GM21367 (cell line): ENCODE results near the gene COL15A1.

Experiments used
- ATAC-seq: cut with Tn5 transposase; IDR thresholded peaks from one replicate; pipeline ENCODE4 v1.9.1; 2021; ENCODE audit not compliant: unreplicated experiment

Gene COL15A1

DNA sequence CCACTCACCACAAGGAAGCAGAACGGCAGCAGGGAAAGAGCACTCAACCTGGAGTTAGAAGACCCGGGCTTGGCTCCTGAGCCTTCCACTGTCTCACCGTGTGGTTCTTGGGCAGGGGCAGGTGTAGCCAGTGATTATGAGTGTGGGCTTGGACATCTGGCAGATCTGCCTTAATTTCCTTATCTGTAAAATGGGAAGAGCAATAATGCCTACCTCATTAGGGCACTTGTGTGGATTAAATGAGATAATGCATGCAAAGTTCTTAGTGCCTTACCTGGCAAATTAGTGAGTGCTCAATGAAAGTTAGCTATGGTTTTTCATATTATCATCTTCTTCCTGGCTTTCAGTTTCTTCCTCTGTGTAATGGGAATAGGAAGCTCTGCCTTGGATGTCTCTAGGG is 28.1 kb upstream of the COL15A1 start:
- ATAC-seq = no peak

DNA sequence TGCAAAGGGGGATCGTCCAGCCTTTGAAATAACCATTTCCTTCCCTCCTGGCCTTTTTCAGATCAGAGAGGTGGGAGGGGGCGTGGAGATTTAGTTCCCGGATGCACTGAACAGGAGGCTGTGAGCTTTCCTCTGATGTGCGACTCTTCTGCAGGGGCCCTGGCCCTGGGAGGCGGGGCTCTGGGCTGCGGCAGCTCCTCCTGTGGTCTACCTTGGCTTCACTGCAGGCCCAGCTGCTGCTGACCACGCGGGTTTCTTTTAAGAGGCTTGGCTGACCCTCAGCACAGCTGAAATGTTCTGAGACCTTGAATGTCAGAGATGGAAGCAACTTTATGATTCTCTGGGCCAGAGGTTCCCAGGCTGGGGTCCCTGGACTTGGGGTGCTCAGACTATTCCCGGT is 27.0 kb upstream of the COL15A1 start:
- no peak for ATAC-seq

DNA sequence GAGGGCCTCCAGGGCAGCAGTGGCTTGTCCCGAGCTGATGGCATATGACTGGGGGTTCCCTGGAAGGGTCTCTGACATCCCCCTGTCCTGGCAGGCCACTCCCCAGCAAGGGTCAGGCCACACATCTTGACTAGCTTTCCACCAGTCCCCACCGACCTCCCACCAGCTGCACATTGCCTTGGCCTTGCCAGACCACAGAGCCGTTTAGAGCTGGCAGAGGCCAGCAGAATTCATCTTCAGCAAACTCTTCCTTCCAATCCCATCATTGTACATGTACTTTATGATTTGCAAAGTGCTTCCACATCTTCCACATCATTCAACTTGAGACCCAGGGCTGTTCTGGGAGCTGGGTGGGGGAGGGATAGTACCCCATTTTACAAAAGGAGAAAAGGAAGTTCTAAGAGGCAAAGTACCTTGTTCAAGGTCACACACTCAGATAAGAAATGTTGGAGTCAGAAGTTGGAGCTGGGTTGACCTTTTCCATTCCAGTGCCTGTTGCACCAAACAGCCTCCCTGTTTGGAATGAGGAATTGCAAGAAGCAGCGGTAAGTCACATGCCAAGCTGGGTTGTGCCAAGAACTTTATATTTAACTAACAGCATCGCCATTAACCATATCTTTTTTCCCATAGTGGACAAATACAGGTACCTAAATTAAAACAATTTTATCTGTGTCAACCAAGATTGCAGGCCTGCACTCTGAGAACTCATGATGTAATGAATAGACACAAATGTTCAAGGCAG is 25.8 kb upstream of the COL15A1 start:
- no peak for ATAC-seq

DNA sequence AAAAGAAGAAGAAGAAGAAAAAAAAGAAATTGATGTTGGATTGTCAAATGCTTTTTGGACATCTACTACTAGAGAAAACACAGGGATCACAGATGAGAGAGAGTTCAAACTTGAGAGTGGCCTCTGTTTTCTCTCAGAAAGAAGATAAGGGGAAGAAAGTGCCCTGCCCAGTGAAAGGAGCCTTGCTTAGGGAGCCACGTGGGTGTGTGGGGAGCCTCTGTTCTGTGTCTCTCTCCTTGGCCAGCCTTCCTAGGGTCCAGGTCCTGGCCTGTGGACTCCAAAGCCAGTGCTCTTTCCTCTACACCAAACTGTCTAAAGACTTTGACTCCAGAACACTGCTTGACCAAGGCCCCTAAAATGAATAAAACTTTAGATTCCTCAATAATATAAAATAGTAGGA is 22.0 kb upstream of the COL15A1 start:
- ATAC-seq = no peak

DNA sequence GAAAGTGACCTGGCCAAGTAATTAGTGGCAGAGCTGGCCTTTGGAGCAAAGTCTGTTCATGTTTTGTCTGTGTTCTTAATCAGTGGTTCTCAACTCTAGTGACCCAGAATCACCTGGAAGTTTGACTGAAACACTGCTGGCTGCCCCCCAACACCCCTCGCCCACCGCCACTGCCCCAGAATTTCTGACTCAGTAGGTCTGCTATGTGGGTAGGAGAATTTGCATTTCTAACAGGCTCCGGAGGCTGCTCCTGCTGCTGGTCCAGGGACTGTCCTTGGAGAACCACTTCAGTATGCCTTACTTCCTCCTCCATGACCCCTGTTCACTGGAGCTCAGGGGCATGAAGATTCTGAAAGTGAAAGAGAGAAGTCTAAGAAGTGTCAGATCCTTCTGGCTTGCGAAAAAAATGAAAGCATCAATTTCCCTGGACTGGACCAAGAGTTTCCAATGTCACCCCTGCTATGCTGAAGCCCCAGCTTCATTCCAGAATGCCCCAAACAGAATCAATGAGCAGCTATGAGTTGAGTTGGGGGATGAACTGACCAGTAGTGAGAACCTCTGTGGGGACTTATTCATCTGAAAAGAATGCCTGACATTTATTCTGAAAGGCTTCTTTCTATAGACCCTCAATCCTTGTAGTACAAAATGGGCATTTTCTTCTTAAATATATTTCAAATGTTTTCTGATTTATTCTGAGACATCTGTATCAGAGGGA is 20.8 kb upstream of the COL15A1 start:
- ATAC-seq = no peak

DNA sequence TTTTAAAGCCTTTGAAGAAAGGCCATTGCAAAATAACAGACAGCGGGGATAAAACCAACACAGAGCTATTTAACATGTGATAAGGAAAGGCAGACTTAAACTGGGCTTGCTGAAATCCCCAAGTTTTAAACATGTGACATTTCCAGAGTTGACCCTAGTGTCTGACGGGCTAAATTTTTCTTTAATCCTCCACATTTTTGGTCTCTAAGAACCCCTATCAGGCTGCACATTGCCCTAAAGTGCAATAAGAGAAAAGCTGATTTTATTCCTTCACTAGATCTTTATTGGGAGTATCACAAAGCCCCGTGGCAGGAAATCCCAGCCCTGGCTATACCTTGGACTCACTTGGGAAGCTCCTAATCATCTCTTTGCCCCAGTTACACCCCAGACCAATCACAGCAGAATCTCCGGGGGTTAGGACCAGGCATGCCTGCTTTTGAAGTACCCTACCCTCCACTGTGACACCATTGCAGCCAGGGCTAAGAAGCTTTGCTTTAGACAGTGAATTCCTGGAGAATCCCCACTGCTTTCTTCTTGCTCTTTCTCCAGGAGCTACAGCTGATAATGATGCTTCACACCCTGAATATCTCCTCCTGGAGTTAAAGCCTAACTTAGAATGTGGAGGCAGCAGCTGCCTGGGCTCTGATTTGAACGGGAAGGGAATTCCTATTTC is 20.1 kb upstream of the COL15A1 start:
- no peak for ATAC-seq

DNA sequence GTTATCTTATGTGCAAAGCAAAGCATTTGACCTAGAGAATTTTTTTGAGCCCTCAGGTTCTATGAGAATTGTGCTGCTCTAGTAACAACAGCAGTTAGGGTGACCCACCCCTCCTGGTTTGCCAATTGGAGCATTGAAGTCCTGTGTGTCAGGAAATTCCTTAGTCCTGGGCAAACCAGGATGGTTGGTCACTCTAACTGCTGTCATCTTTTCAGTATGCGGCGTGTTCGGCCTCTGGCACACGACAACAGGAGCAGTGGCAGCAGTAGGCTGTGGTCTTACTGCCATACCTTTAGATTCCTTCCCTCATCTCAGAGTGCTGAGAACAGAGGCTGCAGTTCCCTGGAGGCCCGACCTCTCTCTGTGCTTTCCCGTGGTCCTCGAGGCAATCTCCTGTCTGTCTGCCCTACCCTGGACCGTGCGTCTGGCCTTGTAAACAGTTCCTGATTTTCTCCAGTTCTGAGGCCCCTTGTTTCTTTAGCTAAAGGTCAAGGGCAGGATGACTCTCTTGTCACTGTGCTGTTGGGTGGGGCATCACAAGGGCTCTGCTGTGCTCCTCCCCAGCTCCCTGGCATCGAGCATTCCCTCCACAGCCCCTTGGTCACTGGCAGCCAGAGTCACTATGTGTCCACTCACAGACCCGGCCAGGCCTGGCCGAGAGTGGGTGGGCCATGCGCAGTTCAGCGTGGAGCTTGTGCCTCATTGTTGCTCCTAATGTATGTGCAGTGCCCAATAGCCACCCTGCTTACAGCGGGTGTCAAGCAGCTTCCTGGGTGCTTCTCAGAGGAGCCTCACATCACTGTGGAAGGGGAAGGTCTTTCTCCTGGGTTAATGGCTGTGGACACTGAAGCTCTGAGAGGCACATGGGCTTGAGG is 18.5 kb upstream of the COL15A1 start:
- ATAC-seq = no peak

DNA sequence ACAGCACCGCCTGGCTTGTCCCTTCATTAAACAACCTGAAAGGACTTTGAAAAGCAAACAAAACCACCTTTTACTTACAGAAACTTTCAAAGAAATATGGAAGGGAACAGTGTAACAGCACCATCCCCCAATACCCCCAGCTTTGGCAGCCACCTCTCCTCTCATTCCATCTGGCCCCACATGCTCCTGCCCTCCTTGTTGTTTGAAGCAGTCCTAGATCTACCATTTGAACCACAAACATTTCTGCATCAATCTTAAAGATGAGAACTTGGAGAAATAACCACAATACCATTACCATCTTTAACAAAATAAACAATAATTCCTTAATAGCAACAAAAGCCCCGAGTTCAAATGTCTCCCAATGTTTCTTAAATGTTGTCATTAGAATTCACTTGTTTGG is 17.8 kb upstream of the COL15A1 start:
- ATAC-seq = no peak

DNA sequence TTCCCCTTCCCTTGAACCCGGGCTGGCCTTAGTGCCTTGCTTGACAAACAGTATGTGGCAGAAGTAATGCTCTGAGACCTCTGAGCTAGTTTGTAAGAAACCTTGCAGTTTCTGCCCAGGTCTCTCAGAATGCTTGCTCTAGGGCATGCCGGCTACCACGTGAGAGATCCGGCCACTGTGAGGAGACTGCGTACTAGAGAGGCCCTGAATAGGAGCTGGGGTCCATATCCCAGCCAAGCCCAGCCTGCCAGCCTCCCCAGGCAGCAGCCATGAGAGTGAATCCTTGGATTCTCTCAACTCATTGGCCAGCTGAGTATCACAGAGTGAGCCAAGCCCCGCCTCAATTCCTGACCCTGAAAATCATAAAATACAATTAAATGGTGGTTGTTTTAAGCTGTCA is 16.0 kb upstream of the COL15A1 start:
- no peak for ATAC-seq

DNA sequence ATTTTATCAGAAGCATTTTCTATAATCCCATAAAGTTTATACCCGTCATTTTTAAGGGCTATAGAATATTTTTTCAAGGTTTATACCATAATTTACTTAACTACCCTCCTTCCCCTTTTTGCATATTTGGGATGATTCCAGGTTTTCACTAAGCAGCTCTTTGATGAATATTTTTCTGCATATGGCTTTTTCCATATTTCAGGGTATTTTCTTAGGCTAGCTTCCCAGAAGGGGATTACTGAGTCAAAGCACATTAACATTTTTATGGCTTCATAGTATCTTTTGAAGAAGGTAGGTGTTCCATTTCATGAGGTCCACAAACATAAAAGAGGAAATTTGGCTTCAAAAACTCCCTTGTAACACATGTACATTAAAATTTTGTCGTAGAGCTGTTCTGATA is 14.6 kb upstream of the COL15A1 start:
- no peak for ATAC-seq

DNA sequence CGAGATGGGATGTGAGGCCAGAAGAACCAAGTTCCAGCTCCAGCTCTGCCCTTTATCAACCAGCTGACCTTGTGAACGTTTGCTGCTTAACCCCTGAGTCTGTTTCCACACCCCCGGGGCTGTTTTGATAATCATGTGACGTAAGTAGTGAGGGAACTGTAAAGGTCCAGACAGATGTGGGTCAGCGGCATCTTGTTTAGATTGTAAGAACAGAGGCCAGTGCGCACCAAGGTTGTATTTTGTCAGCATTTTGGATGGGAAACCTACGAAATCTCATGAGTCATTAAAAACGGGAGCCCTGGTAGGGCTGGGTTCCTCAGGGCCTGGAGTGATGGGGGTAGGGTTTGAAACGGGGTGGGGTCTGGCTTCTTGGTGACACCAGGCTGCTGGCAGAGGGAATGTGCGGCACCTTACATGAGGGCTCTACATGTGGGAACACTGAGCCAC is 13.8 kb upstream of the COL15A1 start:
- ATAC-seq = no peak

DNA sequence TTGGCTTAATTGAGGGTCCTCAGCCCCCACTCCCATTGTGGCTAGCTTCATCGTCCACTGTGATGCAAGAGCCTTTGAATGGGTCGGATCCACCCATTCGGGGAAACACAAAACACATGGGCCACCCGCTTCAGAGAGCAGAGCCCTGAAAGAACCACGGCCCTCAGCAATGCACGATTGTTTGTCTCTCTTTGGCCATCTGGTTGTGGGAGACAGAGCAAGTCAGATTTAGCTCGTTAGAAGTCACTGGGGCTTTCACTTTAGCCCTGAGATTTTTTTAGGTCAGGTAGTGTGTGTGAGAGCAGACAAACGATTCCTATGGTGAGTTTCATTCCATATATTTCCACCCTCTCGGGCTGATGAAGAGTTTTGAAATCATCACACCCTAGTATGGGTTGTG is 12.9 kb upstream of the COL15A1 start:
- ATAC-seq = no peak

DNA sequence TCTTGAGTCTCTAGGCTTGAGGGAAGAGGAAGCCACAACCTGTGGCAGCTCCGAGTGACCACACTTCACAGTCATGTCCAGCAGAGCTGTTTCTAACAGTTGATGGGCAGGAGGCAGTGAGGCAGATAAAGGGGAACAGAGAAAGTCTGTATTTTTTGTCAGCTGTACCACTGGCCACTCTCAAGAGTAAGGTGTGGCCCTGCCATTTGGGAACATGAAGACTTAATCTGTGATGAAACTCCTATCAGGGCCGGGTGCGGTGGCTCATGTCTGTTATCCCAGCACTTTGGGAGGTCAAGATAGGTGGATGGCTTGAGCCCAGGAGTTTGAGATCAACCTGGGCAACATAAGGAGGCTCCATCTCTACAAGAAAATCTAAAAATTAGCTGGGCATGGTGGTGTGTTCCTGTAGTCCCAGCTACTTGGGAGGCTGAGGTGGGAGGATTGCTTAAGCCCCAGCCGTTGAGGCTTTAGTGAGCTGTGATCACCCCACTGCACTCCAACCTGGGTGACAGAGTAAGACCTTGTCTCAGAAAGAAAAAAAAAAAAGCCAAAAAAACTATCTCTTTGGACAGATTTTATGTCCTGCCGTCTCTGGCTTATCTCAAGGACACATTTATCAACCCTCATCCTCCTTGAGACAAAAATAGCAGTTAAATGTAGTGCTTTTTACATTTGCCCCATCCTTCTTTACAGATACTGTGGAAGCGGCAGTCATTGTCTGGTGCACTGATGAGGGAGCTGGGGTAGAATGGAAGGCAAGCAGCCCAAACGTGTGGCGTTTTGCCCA is 11.9 kb upstream of the COL15A1 start:
- ATAC-seq = no peak

DNA sequence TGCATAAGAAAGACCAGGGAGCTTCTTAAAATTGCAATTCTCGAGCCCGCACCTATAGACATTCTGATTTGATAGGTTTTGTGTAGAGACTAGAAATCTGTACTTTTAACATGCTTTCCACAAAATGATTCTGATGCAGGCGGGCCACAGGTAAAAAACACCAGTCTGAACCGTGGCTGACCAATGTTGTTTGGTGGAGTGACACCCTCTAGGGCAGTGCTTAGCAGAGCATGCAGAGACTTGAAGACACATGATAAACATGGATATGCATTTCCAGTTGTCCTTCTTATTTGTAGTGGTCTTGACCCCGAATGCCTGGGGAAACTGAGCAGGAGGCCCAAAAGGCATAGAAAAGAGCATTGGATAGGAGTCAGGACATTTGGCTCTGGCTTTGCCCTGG is 10.5 kb upstream of the COL15A1 start:
- ATAC-seq = no peak

DNA sequence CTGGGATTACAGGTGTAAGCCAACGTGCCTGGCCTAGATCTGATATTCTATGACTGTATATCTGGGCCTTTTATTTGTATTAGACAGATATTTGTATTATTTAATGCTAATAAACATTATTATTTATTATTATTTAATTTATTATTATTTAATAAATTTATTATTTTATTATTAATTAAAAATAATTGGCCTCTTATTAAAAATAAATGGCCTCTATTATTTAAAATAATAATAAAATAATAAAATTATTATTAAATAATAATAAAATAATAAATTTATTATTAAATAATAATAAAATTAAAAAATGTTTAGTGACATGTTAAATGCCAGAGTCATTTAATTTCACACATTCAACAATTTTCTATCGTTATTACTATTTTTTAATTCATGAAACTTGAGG is 9.8 kb upstream of the COL15A1 start:
- ATAC-seq = no peak

DNA sequence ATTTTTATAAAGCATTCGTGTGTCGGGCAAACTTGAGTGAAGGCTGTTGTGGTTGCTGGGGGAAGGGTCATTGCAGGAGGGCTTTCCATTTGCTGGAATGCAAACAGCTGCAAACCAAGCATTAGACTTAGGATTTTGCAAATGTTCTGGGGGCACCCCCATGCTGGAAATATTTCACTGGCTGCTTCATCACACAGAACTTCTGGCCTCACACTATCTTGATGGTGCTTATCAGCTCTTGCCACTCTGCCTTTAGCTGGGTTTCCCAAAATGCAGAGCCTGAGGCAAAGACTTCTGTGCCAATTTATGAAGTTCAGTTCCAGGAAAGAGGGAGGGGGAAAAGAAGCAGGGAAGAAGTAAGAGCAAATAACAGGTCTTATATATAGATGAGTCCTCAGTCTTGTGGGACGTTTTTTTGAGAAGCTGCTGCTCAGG is 8.6 kb upstream of the COL15A1 start:
- ATAC-seq = no peak

DNA sequence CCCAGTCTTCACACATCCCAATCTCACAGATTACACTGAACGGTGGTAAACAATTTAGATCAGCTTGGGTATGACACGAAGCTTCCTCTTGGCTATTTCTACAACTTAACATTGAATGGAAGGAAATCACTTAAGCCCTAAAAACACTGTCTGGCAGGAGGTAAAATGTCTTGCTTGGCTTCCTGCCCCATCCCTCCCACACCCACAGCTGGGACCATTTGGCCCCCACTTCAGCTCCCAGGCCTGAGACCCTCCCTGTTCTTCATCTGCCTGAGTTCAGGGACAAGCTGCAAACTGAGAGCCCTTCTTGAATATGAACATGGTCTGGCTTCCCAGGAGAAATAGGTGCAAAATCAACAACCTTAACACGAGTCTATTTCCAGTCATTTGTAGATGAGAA is 3.4 kb upstream of the COL15A1 start:
- no peak for ATAC-seq

DNA sequence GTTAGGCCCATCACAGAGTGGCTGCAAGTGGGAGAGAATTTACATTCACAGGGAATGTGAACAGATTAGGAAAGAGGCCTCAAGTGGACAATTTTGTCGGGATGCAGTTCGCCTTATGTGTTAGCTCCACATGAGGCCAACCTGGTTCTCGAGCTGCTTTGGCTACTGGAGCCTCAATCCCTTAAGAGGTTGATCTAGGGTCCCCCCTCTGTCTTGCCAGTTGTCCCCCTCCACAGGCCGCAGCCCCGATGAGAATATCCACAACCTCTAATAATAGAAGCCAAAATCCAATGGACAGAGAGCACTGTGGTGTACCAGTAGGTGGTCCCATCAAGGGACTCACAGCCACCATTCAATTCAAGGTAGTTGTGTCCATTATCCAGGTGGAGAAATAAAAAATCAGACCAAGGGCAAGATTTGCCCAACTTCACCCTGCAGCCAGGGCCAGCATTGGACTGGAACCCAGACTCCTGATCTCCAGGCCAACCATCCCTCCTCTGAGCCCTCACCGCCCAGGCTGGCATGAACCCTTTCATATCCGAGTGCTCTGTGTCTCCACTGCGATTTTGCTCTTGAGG is 1.7 kb upstream of the COL15A1 start:
- ATAC-seq = no peak

DNA sequence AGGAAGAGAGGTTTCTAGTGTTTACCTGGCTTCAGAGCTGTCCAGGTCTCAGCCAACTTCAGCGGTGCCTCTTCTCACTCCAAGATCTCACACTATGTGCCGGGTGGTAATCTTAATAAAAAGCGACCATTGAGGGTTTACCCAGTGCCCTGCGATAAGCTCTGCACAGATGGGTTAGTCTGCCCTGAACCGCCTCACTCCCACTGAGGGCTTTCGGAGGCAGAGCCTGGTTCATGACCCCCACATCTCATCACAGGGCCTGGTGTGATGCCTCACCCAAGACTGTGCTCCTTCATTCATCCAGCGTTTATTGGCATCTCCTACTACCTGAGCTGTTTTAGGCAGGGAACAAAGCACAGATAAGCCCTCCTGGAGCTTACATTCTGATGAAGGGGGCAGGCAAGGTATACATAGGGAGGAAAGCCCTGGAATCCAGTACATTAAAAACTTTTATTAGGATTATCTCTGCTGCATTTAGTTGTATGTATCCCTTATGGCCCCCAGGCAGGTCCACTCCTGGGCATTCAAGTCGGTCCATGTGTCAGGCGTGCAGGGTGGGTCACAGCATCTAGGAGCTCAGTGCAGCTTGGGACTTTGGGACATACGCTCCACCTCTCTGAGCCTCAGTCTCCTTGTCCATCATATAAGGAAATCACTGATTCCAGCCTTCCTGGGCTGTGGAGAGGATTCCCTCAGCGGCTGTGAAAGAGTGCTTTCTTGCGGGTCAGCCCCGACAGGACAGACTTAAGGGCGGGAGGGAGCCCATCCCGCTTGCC is 613 bp upstream of the COL15A1 start:
- ATAC-seq = no peak
